Measurements from ENCODE around the gene IFT52.
"Not testable (repeated sequence)": the region's sequence is repeated elsewhere in the genome, so short reads cannot be mapped to it uniquely, and the experiment has no call there.

Gene IFT52

DNA sequence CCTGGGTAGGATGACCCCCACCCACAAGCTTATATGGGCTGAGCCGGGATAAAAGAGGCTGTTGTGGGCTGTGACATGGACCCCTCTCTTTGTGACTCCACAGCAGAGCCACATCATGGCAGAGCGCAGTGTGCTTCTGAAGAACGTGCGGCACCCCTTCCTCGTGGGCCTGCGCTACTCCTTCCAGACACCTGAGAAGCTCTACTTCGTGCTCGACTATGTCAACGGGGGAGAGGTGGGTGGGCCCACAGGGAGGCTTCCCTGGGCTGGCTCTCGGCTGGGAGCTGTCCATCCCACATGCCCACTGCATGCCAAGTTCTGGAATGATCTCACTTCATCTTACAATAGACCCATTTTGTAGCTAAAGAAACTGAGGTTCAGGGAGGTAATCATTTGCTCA is 21.5 kb upstream of the IFT52 start:
- no peak for DNase-seq

DNA sequence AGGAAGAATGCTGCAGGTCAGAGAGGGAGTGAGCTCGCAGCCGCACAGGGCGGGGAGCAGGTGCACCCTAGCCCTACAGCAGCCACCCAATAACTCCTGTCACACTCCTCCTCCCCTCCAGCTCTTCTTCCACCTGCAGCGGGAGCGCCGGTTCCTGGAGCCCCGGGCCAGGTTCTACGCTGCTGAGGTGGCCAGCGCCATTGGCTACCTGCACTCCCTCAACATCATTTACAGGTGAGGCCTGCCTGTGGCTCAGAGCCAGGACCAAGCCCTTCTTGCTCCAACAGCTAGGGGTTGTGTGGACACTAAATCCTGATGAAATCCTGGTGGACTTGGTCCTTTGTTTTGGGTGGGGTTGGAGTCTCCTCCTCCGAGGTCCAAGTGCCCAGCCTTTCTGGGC is 20.2 kb upstream of the IFT52 start:
- DNase-seq: no peak

DNA sequence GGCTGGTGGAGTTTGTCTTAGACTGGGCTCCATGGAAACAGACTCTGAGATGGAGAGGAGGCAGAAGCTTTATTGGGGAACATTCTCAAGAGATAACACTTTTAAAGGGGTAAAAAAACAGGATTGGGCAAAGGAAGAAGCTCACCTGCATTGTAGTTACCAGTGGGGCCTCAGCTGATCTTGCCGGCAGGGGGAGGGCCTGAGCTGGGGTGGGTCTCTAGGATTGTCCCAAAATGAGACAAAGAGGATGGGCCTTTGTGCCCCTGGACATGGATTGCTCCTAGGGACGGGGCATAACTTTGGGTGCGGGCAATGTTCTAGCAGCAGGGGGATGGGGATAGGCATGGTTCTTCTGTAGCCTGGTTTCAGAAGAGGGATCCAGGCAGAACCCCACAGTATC is 19.4 kb upstream of the IFT52 start:
- DNase-seq: no peak

DNA sequence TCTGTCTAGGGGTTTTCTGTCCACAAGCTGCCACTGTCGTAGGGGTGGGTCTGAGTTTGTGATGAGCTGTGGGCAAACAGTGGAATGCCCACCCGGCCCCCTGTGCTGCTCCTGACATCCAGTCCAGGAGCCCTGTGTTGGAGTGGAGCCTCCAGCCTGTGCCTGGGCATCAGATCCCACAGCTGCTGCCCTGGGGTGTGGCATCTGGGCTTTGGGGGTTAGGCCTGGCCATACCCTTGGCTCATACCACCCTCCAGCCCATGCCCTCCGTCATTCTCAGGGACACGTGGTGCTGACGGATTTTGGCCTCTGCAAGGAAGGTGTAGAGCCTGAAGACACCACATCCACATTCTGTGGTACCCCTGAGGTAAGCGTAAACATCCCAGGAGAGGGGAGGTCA is 19.0 kb upstream of the IFT52 start:
- DNase-seq: no peak

DNA sequence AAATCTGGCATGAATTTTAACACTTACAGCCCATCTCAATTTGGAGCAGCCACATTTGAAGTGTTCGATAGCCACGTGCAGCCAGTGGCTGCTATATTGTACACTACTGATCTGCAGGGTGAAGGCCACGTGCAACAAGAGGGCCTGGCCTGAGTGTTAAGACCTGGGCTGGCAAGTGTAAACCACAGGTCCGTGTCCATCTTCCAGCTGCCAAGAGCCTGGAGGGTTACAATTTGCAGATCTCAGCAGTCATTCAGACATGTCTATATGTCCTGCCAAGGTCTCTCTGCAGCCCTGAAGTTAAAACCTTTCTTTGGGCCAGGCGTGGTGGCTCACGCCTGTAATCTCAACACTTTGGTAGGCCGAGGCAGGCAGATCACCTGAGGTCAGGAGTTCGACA is 17.8 kb upstream of the IFT52 start:
- DNase-seq: no peak

DNA sequence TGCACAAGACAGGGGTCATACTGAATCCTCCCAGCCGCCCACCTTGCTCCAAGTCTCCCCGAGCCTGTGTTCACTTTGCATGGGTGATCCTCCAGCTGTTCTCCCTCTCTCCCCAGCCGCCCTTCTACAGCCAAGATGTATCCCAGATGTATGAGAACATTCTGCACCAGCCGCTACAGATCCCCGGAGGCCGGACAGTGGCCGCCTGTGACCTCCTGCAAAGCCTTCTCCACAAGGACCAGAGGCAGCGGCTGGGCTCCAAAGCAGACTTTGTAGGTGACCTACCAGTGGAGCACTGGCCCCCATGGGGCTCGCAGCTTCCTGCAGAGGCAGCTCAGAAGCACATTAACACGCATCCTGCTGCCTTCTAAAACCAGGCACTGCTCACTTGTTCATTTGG is 14.6 kb upstream of the IFT52 start:
- no peak for DNase-seq

DNA sequence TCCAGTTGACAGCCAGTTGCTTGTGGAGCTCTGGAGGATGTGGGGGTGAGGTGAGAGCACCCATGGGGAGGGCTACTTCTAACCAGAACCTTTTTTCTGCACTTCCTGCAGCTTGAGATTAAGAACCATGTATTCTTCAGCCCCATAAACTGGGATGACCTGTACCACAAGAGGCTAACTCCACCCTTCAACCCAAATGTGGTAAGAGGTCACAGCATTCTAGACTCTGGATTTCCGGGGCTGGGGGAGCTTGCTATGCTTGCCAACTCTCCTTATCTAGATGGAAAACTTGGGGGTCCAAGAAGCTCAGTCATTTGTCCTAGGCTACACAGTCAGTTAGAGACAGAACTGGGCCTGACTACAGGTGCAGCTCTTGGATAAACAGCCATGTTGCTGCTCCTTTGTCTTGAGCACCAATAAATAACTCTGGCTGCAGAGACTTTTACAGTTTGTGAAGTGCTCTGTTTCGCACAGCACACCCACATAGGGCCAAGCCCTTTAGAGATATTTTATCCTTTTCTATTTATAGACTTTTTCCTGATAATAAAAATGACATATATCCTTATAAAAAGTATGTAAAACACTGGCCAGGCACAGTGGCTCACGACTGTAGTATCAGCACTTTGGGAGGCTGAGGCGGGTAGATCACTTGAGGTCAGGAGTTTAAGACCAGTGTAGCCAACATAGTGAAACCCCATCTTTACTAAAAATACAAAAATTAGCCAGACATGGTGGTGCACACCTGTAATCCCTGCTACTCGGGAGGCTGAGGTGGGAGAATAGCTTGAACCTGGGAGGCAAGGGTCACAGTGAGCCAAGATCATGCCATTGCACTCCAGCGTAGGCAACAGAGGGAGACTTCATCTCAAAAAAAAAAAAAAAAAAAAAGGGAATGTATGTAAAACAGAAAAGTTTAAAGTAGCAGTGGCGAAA is 10.6 kb upstream of the IFT52 start:
- peak; percentile 77 for DNase-seq

DNA sequence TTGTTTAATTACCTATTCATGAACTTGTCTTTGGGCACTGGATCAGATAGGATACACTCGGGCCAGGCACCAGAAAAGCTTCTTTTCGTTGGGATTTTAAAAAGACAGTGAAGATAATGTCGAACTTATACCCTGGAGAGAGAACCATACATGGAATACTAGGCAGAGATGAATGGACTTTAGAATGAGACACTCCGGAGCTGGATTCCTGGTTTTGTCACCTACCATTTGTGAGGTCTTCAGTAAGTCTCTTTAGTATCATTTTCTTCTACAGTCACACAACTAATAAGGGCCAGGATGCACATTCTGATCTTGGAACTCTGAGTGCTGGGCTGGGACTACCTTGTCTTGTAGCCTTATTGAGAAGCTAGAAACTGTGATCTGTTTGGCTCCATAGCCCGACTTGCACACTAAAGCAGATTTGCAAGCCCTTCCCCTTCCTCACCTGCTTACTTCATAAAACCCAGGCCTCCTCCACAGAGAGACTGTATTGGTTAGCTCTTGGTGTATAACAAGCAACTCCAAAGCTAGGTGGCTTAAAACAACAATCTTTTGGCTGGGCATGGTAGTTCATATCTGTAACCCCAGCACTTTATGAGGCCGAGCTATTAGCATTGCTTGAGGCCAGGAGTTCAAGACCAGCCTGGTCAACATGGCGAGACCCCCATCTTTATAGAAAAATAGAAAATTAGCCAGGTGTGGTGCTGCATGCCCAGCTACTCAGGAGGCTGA is 7.4 kb upstream of the IFT52 start:
- DNase-seq: no peak

DNA sequence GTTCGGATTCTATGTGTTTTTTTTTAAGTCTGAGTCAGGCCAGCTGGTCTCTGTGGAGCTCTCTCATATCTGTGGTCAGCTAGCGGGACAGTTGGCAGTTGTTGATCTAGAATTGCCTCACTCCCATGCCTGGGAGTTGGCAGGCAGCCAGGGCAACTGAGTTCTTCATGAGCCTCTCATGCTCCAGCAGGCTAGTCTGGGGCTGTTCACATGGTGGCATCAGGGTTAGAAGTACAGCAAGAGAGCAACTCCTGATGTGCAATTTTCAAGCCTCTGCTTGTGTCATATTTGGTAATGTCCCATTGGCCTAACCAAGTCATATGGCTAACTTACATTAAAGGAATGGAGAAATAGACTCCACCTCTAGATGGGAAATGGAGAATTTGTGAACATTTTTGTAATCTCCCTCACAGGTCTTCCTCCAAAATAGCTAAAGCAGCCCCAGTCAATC is 6.7 kb upstream of the IFT52 start:
- peak; percentile 99 for DNase-seq

DNA sequence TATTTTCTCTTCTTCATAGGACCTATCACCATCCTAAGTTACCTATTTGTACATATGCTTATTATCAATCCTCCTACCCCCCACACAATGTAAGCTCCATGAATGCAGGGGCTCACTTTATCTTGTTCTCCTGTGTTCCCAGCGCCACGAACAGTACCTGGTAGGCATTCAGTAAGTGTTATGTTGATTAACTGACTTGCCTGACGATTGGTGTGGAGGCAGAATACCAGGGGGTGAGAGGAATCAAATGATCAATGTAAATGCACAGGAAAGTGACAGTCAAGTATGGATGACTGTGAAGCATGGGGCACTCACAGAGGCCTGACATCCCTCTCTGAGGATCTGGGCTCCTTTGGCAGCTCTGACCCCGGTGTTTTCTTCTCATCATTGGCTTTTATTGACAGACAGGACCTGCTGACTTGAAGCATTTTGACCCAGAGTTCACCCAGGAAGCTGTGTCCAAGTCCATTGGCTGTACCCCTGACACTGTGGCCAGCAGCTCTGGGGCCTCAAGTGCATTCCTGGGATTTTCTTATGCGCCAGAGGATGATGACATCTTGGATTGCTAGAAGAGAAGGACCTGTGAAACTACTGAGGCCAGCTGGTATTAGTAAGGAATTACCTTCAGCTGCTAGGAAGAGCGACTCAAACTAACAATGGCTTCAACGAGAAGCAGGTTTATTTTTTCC is 6.1 kb upstream of the IFT52 start:
- DNase-seq: peak; percentile 17

DNA sequence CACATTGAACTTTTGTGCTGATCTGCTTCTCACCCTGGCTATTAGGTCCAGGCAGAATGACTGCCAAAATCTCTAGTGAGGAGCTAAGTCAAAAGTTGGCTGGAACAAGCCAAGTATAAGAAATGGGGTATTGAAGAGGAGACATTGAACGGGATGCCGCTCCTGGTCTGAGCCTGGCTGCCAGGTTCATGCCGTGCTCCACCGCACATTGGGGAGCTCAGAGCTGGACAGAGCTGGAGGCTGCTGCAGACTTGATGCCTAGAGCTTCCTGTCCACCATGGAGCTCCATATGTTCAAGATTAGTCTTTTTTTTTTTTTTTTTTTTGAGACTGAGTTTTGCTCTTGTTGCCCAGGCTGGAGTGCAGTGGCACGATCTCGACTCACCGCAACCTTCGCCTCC is 4.1 kb upstream of the IFT52 start:
- no peak for DNase-seq

DNA sequence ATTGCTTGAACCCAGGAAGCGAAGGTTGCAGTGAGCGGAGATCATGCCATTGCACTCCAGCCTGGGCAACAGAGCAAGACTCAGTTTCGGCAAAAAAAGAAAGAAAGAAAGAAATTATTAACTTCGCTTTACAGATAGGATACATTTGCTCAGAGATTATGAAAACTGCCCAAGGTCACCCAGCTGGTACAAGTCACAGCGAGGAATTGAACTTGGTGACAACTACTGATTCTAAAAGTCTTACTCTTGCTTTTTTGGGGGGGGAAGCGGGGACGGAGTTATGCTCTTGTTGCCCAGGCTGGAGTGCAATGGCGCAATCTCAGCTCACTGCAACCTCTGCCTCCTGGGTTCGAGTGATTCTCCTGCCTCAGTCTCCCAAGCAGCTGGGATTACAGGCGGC is 2.2 kb upstream of the IFT52 start:
- DNase-seq: not testable (repeated sequence)

DNA sequence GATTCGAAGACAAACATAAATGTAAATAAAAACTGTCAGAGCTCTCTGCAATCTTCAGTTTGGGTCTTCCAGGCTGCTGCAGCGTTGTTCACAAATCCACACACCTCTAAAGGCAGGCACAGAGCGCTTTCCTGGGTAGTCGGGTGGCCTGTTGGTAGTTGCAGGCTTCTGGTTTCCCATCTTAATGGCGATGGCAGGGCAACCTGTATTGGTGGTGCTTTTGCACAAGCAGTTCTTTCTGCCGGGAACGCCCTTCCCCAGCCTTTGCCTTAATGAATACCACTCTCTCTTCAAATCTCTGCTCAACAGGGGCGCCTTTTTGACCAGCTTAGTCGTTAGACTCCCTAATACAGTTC is 723 bp upstream of the IFT52 start:
- peak; percentile 30 for DNase-seq

DNA sequence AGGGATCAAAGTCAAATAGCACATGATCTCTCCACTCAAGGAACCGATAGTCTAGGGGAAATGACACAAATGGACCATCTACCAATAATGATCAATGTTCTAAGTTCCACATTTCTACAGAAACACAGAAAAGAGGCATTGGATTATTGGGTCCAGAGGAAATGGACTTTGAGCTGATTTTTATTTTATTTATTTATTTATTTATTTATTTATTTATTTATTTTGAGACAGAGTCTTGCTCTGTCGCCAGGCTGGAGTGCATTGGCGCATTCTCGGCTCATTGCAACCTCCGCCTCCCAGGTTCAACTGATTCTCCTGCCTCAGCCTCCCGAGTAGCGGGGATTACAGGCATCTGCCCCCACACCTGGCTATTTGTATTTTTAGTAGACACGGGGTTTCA is 11.2 kb downstream of the IFT52 start:
- DNase-seq: not testable (repeated sequence)

DNA sequence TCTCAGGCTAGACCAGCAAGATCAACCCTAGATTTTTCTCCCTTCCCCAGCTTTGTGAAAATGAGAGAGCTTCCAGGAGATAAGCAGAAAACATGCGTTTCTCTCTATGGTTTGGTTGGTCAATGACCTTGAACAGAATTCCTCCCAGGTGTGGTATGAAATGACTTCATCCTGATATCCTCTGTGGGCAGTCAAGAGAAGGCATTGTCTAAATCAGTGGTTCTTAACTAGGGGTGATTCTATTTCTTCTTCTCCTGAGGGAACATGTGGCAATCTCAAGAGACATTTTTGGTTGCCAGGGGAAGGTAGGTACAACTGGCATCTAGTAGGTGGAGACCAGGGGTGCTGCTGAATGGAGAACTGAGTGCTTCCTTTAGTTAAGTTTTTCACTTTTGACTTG is 12.4 kb downstream of the IFT52 start:
- no peak for DNase-seq

DNA sequence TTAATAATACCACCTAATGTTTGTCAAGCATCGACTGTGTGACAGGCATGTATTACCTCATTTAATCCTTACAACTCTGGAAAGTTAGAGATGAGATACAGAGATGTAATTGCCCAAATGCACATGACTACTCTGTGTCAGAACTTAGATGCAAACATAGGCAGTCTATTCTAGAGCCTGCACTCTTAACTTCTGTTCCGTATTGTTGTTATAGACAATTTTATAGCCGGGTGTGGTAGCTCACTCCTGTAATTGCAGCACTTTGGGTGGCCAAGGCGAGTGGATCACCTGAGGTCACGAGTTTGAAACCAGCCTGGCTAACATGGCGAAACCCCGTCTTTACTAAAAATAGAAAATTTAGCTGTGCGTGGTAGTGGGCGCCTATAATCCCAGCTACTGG is 15.0 kb downstream of the IFT52 start:
- no peak for DNase-seq

DNA sequence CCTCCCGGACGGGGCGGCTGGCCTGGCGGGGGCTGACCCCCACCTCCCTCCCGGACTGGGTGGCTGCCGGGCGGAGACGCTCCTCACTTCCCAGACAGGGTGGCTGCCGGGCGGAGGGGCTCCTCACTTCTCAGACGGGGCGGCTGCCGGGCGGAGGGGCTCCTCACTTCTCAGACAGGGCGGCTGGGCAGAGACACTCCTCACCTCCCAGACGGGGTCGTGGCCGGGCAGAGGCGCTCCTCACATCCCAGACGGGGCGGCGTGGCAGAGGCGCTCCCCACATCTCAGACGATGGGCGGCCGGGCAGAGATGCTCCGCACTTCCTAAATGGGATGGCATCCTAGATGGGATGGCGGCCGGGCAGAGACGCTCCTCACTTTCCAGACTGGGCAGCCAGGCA is 16.5 kb downstream of the IFT52 start:
- not testable (repeated sequence) for DNase-seq

DNA sequence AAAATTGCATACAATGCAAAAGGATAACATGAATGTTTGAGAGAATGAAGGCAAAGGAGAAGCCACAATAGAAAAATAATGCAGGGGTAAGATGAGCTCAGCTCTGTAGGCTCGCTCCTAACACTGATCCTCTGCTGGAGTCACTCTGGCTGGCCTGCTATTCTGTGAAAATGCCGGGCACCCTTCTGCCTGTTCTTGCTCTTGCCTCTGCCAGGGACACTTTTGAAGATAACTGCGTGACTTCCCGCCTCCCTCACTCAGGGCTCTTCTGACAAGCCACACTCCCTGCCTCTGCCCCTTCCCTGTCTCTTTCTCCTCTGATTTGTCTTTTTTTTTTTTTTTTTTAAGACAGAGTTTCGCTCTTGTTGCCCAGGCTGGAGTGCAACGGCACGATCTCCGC is 40.9 kb downstream of the IFT52 start:
- DNase-seq: no peak

DNA sequence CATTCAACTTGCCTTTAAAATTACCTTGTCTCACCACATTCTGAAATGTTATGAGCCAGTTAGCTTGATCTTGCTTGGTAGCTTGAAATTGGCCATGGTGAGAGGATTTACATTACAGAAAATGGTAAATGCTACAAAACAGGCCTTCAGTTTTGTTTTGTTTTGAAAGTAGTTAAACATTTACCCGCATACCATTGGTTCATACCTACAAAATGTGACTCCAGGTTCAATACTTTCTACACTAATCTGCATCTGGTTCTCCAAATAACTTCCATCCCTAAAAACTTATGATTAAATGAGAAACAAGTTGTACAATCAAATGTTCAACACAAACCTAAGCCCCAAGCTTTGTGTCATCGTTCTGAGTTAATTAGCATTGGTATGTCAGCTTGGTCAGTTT is 45.7 kb downstream of the IFT52 start:
- no peak for DNase-seq

DNA sequence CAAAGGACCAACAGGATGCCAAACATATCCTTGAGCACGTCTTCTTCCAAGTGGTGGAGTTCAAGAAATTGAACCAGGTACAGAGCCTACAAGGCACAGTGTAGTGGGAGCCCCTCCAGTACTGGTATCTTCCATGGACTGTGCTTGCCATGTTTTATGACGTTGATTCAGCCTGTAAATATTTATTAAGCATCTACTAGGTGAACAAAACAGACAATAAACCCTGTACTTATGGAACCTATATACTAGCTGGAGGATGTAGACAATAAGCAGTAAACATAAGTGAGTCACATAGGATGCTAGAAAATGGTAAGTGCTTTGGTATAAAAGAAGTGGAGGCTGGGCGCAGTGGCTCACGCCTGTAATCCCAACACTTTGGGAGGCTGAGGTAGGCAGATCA is 51.8 kb downstream of the IFT52 start:
- no peak for DNase-seq

DNA sequence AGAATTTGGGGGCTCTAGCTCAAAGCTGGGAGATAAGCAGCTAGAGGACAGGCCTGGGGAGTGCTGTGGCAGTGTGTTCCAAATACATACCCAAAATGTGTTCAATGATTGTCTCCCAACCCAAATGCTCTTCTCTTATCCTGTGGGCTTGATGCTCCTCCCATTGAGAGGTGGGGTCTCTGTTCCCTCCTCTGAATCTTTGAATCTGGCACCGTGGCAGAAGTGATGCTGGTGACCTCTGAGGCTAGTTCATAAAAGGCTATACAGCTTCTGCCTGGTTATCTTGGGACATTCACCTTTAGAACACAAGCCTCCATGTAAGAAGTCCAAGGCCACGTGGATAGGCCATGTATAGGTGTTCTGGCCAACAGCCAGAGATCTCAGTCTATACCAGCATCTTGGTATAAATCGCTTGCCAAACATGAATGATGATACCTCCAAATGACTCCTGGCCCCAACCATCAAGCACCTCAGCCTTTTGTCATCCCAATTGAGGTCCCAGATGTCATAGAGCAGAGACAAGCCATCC is 60.3 kb downstream of the IFT52 start:
- no peak for DNase-seq

DNA sequence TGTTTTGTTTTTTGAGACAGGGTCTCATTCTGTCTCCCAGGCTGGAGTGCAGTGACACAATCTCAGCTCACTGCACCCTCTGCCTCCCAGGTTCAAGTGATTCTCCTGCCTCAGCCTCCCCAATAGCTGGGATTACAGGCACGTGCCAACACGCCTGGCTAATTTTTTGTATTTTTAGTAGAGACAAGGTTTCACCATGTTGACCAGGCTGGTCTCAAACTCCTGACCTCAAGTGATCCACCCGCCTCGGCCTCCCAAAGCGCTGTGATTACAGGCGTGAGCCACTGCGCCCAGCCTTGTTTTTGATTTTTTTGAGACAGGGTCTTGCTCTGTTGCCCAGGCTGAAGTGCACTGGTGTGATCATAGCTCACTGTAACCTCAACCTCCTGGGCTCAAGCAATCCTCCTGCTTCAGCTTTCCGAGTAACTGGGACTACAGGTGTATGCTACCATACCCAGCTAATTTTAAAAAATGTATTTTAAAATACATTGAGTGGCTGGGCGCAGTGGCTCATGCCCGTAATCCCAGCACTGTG is 61.0 kb downstream of the IFT52 start:
- DNase-seq: not testable (repeated sequence)

DNA sequence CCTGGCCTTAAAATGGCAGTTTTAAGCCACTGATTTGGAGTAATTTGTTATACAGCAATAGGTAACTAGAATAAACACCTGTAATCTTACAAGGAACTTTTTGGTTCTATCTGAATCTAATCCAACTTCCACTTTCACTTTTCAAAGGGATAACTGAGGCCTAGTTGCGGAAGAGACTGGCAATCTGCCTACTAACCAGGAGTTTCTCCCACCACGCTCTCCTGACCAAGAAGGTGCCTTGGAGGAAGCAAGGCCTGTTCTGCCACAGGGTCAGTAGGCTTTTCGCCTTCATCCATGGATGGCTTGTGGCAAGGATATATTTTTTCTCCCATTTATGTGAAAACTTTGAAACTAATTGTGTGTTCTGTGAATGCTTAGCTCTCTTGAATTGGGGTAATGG is 63.2 kb downstream of the IFT52 start:
- no peak for DNase-seq

All from MV-4-11 (cell line).